Calu3 (cell line): ENCODE measurements around the gene RNPEP. TPM values are rescaled to one million over a fixed set of nuclear protein-coding genes. Genes with fewer than 3 reads are reported as not detected.
"Not testable (repeated sequence)": the region's sequence is repeated elsewhere in the genome, so short reads cannot be mapped to it uniquely, and the experiment has no call there.

ENCODE experiments used
- BruUV-seq: library from RNA; stranded (reverse); fragments of 400-500 nt; replicated peaks from 2 replicates; lab custom pipeline; 2021; lab: Mats Ljungman, UMichigan
- CTCF ChIA-PET: fragments of 300-600 bp; sonication (Branson Sonifier 250); formaldehyde crosslinking; loops from one replicate; lab custom pipeline; 2022; ENCODE audit warnings: antibody characterized with exemption; lab: Charles Lee
- DNase-seq: peaks from one replicate; pipeline ENCODE4 v3.0.0; 2022
- H3K27ac Mint-ChIP-seq: one replicate; pipeline ENCODE4 v1.8.0; 2022; ENCODE audit warnings: mixed read lengths; ENCODE audit not compliant: unreplicated experiment
- H3K27me3 Mint-ChIP-seq: one replicate; pipeline ENCODE4 v1.8.0; 2022; ENCODE audit warnings: mixed read lengths; ENCODE audit not compliant: unreplicated experiment
- H3K36me3 Mint-ChIP-seq: one replicate; pipeline ENCODE4 v1.8.0; 2022; ENCODE audit warnings: mild to moderate bottlenecking, moderate library complexity, mixed read lengths; ENCODE audit not compliant: insufficient read depth, unreplicated experiment
- H3K4me1 Mint-ChIP-seq: one replicate; pipeline ENCODE4 v1.8.0; 2022; ENCODE audit warnings: mild to moderate bottlenecking, low read depth, mixed read lengths; ENCODE audit not compliant: unreplicated experiment
- H3K4me3 Mint-ChIP-seq: one replicate; pipeline ENCODE4 v1.8.0; 2022; ENCODE audit warnings: mild to moderate bottlenecking, low read depth, moderate library complexity, mixed read lengths; ENCODE audit not compliant: unreplicated experiment
- H3K9me3 Mint-ChIP-seq: one replicate; pipeline ENCODE4 v1.8.0; 2022; ENCODE audit warnings: low read depth, mixed read lengths; ENCODE audit not compliant: unreplicated experiment
- CTCF ChIP-seq: fragments of 200-600 bp; IDR thresholded peaks from one replicate; pipeline ENCODE4 v1.8.0; 2022; ENCODE audit warnings: antibody characterized with exemption; ENCODE audit not compliant: unreplicated experiment
- intact Hi-C: fragments of 100-400 bp; cut with micrococcal nuclease; formaldehyde crosslinking; loops from one replicate; pipeline ENCODE4 v1.10.0; 2022; ENCODE audit not compliant: unreplicated experiment
- total RNA-seq: library from RNA; stranded (reverse); gene quantifications from 2 replicates; pipeline ENCODE4 v1.2.3, GENCODE V29; 2022

RNPEP gene
- total RNA-seq, 1 experiment from 2014 or later, result 91.6 TPM

GRCh38 chr1:202017749-202018467, 35.5 kb downstream of the RNPEP start:
- DNase-seq, result peak; percentile 89

GRCh38 chr1:202018468-202019234, 36.2 kb downstream of the RNPEP start:
- peak overlapping the region; percentile 92 for H3K4me3 Mint-ChIP-seq
- CTCF ChIA-PET, result interaction anchor here (0.6 to 5.3 kb wide), 13 partner anchors 11 to 611 kb away, joined by 3 to 27 read pairs (median 7); no protein-coding TSS in a partner anchor
- H3K4me1 Mint-ChIP-seq, result peaks cover 78% of the 10 kb centered on the region
- H3K36me3 Mint-ChIP-seq, result peaks cover 84% of the 10 kb centered on the region
- no peaks in the 10 kb centered on the region for H3K27me3 Mint-ChIP-seq
- no peaks in the 10 kb centered on the region for H3K9me3 Mint-ChIP-seq
- H3K27ac Mint-ChIP-seq, result peak overlapping the region; percentile 89
- TF ChIP-seq CTCF, result no peak
- BruUV-seq, result no TSS peak
- DNase-seq, result peak; percentile 95
- intact Hi-C loops, result loop anchor here (1.0 to 2.0 kb wide), 4 partner anchors 28 to 88 kb away; no protein-coding TSS in a partner anchor

More at GRCh38 chr1:202017749-202018467, 35.5 kb downstream of the RNPEP start:
- CTCF ChIA-PET, result interaction anchor here (0.6 to 5.3 kb wide), 13 partner anchors 10 to 612 kb away, joined by 3 to 27 read pairs (median 8); no protein-coding TSS in a partner anchor
- peaks cover 71% of the 10 kb centered on the region for H3K4me1 Mint-ChIP-seq
- H3K4me3 Mint-ChIP-seq, result peak overlapping the region; percentile 92
- peak overlapping the region; percentile 89 for H3K27ac Mint-ChIP-seq
- no peaks in the 10 kb centered on the region for H3K27me3 Mint-ChIP-seq
- no peak for TF ChIP-seq CTCF
- no peaks in the 10 kb centered on the region for H3K9me3 Mint-ChIP-seq
- intact Hi-C loops, result loop anchor here (1.0 to 2.0 kb wide), 4 partner anchors 28 to 89 kb away; no protein-coding TSS in a partner anchor
- peaks cover 86% of the 10 kb centered on the region for H3K36me3 Mint-ChIP-seq
- BruUV-seq, result no TSS peak

- H3K27ac Mint-ChIP-seq, result peak overlapping the region; percentile 89
- not testable (repeated sequence) for H3K9me3 Mint-ChIP-seq, H3K27me3 Mint-ChIP-seq, BruUV-seq, DNase-seq
- H3K4me3 Mint-ChIP-seq, result peak overlapping the region; percentile 92
- H3K4me1 Mint-ChIP-seq, result peaks cover 78% of the 10 kb centered on the region
- intact Hi-C loops, result loop anchor here (2.0 kb wide), 2 partner anchors 38 to 88 kb away; no protein-coding TSS in a partner anchor
- H3K36me3 Mint-ChIP-seq, result peaks cover 78% of the 10 kb centered on the region
- CTCF ChIA-PET, result interaction anchor here (0.7 to 1.2 kb wide), 3 partner anchors 11 to 87 kb away, joined by 3 to 5 read pairs (median 4); no protein-coding TSS in a partner anchor
These were observed 36.7 kb downstream of the RNPEP start for GRCh38 chr1:202019235-202019558.

- Mint-ChIP-seq H3K27ac (peak overlapping the region; percentile 63), H3K36me3 (peaks cover 40% of the 10 kb centered on the region), H3K27me3 (no peaks in the 10 kb centered on the region), H3K9me3 (no peaks in the 10 kb centered on the region), H3K4me3 (peak overlapping the region; percentile 5), H3K4me1 (peaks cover 58% of the 10 kb centered on the region)
- no peak for TF ChIP-seq CTCF
- BruUV-seq, result no TSS peak
- CTCF ChIA-PET, result interaction anchor here (0.9 to 2.6 kb wide), 6 partner anchors 12 to 109 kb away, joined by 3 to 12 read pairs (median 4); partner anchors contain the start of gene ELF3
- DNase-seq, result peak; percentile 97
- intact Hi-C loops, result no loop called here
These were observed 40.6 kb downstream of the RNPEP start for GRCh38 chr1:202023001-202023433.
